GM18511 (cell line): Measurements from ENCODE around the gene EXTL2.
A peak's percentile ranks its signal among the peaks of the same experiment; 100 is the strongest.
"Not testable (repeated sequence)": the region's sequence is repeated elsewhere in the genome, so short reads cannot be mapped to it uniquely, and the experiment has no call there.

Experiments
- ATAC-seq: cut with Tn5 transposase; IDR thresholded peaks from one replicate; pipeline ENCODE4 v1.9.1; 2021; ENCODE audit warnings: mild to moderate bottlenecking, moderate library complexity; ENCODE audit not compliant: unreplicated experiment

The EXTL2 gene

GRCh38 chr1:100861379-100861778 lies 33.3 kb downstream of the EXTL2 start:
- ATAC-seq, result no peak

GRCh38 chr1:100860397-100860991 lies 34.1 kb downstream of the EXTL2 start:
- no peak for ATAC-seq

DNA sequence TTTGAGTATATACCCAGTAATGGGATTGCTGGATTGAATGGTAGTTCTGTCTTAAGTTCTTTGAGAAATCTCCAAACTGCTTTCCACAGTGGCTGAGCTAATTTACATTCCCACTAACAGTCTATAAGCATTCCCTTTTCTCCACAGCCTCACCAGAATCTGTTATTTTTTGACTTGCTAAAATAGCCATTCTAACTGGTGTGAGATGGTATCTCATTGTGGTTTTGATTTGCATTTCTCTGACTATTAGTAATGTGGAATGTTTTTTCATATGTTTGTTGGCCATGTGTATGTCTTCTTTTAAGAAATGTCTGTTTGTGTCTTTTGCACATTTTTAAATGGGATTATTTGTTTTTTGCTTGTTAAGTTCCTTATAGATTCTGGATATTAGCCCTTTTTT lies 39.5 kb downstream of the EXTL2 start:
- not testable (repeated sequence) for ATAC-seq

DNA sequence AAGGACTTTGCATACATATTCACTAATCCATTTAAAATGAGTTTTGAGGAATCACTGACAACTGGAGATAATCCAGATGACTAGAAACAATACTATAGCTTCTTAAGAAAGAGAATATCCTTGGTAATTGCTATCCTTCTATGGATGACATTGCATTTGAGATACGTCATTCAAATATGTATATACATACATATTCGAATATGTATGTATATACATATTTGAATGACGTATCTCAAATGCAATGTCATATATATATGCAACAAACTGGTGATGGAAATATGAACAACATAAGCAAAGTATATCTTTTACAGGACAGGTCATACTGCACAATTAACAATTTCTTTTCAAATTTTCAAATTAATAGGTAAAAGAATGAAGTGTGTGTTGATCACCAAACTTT lies 41.7 kb downstream of the EXTL2 start:
- ATAC-seq, result no peak

- no peak for ATAC-seq
Measured at GRCh38 chr1:100851726-100852125, 42.9 kb downstream of the EXTL2 start.

- ATAC-seq, result no peak
Measured at GRCh38 chr1:100847361-100848082, 47.1 kb downstream of the EXTL2 start.

- ATAC-seq, result not testable (repeated sequence)
Measured at GRCh38 chr1:100843160-100843559, 51.5 kb downstream of the EXTL2 start.

DNA sequence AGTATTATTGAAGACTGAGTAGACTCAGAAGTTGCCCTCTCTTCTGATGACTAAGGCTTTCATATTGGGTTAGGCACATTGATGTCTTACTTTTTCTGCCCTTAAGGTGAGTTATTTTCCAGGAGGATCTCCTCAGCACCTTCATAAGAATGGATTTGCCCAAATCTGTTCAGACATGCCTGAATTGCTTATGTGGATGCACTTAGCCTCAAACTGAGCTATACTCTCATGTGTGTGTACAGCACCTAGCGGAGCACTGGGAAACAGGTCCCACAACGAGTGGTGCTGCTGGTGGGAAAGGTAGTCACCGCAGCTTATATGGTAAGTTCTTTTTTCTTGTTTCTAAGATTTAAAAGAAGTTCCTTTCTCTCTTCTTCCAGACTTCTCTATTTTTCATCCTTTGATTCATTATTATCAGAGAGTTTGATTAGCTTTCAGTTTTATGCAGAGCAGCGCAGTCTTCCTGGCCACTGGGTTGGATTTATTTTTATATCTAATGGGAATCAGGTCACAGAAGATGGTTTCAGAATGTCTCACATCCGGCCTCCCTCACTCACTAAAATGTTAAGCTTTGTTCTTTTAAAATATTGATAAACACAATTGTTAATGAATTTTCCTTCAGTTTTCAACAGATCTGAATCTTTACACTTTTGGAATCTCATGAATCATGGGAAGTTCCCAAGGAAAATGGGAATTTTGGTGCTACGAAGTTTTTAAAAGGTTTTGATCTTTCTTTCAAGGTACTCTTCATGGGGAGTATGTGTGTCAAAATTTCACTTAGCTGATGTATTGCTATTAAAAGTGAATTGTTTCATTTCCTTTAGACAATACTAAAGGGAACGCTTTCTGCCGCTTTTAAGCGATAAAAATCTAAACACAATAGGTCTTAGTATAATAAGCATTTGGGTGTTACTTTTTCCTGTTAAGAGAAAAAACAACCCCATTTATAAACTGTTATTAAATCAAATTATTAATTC lies 58.5 kb downstream of the EXTL2 start:
- no peak for ATAC-seq

DNA sequence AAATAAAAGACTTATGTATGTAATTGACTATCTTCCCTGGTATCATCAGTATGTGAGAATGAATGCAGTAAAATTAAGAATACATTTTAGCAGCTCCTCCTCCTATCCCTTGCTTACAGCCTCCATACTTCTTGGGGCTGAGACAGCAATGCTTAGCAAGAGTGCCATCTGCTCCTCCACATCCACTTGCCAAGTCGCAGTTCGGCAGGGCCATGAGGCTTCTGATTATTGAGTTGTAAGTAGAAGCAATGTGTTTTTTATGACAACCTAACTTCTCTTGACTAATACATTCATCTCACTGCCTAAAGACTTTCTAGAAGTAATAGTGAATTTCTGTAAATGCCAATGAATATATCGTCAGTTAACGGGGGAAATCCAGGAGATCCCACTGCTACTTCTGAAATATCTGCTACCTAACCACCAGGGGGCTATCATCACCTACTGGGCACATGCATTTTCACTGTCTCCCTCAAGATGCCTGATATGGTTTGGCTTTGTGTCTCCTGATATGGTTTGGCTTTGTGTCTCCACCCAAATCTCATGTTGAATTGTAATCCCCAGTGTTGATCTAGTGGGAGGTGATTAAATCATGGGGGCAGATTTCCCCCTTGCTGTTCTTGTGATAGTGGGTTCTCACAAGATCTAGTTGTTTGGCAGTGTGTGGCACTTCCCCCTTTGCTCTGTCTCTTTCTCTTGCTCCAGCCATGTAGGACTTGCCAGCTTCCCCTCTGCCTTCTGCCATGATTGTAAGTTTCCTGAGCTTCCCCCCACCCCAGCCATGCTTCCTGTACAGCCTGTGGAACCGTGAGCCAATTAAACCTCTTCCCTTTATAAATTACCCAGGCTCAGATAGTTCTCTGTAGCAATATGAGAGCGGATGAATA lies 59.6 kb downstream of the EXTL2 start:
- no peak for ATAC-seq

GRCh38 chr1:100832694-100833428 lies 61.8 kb downstream of the EXTL2 start:
- peak; percentile 58 for ATAC-seq

DNA sequence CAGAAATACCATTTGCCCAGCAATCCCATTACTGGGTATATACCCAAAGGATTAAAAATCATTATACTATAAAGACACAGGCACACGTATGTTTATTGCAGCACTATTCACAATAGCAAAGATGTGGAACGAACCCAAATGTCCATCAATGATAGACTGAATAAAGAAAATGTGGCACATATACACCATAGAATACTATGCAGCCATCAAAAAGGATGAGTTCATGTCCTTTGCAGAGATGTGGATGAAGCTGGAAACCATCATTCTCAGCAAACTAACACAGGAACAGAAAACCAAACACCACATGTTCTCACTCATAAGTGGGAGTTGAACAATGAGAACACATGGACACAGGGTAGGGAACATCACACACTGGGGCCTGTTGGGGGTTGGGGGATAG lies 69.0 kb downstream of the EXTL2 start:
- not testable (repeated sequence) for ATAC-seq
